CD4-positive, alpha-beta T cell (primary cell): ENCODE data around the gene TAT. TPM values are rescaled to one million over a fixed set of nuclear protein-coding genes. Genes with fewer than 3 reads are reported as not detected.

Experiments
- ATAC-seq: fragments of 200-7000 bp; cut with Tn5 transposase; one replicate; pipeline ENCODE4 v1.10.0; 2022; ENCODE audit warnings: mild to moderate bottlenecking; ENCODE audit not compliant: poor library complexity
- CTCF ChIA-PET: fragments of 350-600 bp; sonication (Branson Sonifier 250); formaldehyde crosslinking; loops from one replicate; lab custom pipeline; 2021; ENCODE audit warnings: antibody characterized with exemption, inconsistent platforms; lab: Charles Lee
- POLR2A ChIA-PET: fragments of 350-600 bp; sonication (Branson Sonifier 250); formaldehyde crosslinking; loops from one replicate; lab custom pipeline; 2021; ENCODE audit warnings: antibody characterized with exemption, inconsistent platforms; lab: Charles Lee
- DNase-seq, 14 experiments: peaks; one replicate each; pipeline ENCODE4 v3.0.0-alpha.2; 2013 to 2020; ENCODE audit warnings: mixed read lengths in 2 of 14
- H3K27ac ChIP-seq, 2 donors: one replicate each; pipeline versions ENCODE4 v1.5.1 to v1.7.0; 2013; ENCODE audit warnings: low read length in 2 of 2, low read depth in 1 of 2, mild to moderate bottlenecking in 1 of 2
- H3K27me3 ChIP-seq, 2 experiments: 1 replicate in 1 of 2; 2 replicates in 1 of 2; pipeline versions ENCODE4 v1.6.1 to v1.7.0; 2013; ENCODE audit warnings: low read length in 2 of 2, control low read depth in 1 of 2, mild to moderate bottlenecking in 1 of 2, moderate library complexity in 1 of 2; ENCODE audit not compliant: insufficient read depth in 2 of 2, control insufficient read depth in 1 of 2
- H3K36me3 ChIP-seq: one replicate; pipeline ENCODE4 v1.6.1; 2013; ENCODE audit warnings: low read length, control low read depth; ENCODE audit not compliant: insufficient read depth
- H3K4me1 ChIP-seq: one replicate; pipeline ENCODE4 v1.6.1; 2013; ENCODE audit warnings: low read length, control low read depth; ENCODE audit not compliant: insufficient read depth
- H3K4me3 ChIP-seq: one replicate; pipeline ENCODE4 v1.5.1; 2013; ENCODE audit warnings: mild to moderate bottlenecking, low read length, moderate library complexity
- H3K9me3 ChIP-seq, 2 experiments: 1 replicate in 1 of 2; 2 replicates in 1 of 2; pipeline versions ENCODE4 v1.6.1 to v1.7.0; 2013; ENCODE audit warnings: low read length in 2 of 2, mild to moderate bottlenecking in 2 of 2, control low read depth in 1 of 2, moderate library complexity in 1 of 2; ENCODE audit not compliant: control insufficient read depth in 1 of 2, insufficient read depth in 1 of 2
- H3K27ac Mint-ChIP-seq: one replicate; pipeline ENCODE4 v1.8.0; 2020; ENCODE audit warnings: mixed read lengths
- H3K27me3 Mint-ChIP-seq: one replicate; pipeline ENCODE4 v1.8.0; 2021; ENCODE audit warnings: mixed read lengths
- H3K36me3 Mint-ChIP-seq: one replicate; pipeline ENCODE4 v1.8.0; 2021; ENCODE audit warnings: low read depth, mixed read lengths
- H3K4me1 Mint-ChIP-seq: one replicate; pipeline ENCODE4 v1.8.0; 2021; ENCODE audit warnings: low read depth, mixed read lengths
- H3K4me3 Mint-ChIP-seq: one replicate; pipeline ENCODE4 v1.8.0; 2020; ENCODE audit warnings: mild to moderate bottlenecking, mixed read lengths
- H3K9me3 Mint-ChIP-seq: one replicate; pipeline ENCODE4 v1.8.0; 2020; ENCODE audit warnings: mixed read lengths
- CTCF ChIP-seq: fragments of 200-600 bp; IDR thresholded peaks from one replicate; pipeline ENCODE4 v1.8.0; 2022; ENCODE audit warnings: antibody characterized with exemption, mild to moderate bottlenecking
- intact Hi-C, 2 experiments: fragments of 100-400 bp; cut with DNase I in 1 of 2; cut with micrococcal nuclease in 1 of 2; formaldehyde crosslinking; loops; one replicate each; pipeline versions ENCODE4 v1.15.1 to v1.9.0; 2023 to 2025; cut with DNase I, micrococcal nuclease
- polyA plus RNA-seq, 2 donors: library from polyadenylated mRNA; unstranded; fragments of 120-200 nt; gene quantifications; one replicate each; pipeline ENCODE4 v1.2.1, GENCODE V29; 2013
- total RNA-seq, 174 experiments: library from RNA in 2 of 174; stranded (reverse) in 2 of 174; gene quantifications; one replicate each; pipeline ENCODE4 v1.2.3 and lab custom pipeline; 2021 to 2026

Gene TAT
- total RNA-seq (not detected), total RNA-seq (lab: John Stamatoyannopoulos, UW) (0 to 0.27 (median 0) reads per million in 172 experiments)
- 0.05 TPM for polyA plus RNA-seq (2013, experiment 1 of 2)
- polyA plus RNA-seq (2013, experiment 2 of 2): 0.10 TPM

- Mint-ChIP-seq H3K27ac (no peak within 1 kb of the TSS), H3K36me3 (no peaks in the 10 kb centered on the region), H3K4me1 (no peaks in the 10 kb centered on the region), H3K27me3 (peaks cover 41% of the 10 kb centered on the region), H3K4me3 (no peak within 1 kb of the TSS), H3K9me3 (no peaks in the 10 kb centered on the region)
- DNase-seq: no peak
- no peak for ATAC-seq
- no peak for TF ChIP-seq CTCF
- Histone ChIP-seq H3K9me3 (no peaks in the 10 kb centered on the region), H3K36me3 (no peaks in the 10 kb centered on the region), H3K4me3 (no peak within 1 kb of the TSS), H3K27ac (no peak within 1 kb of the TSS), H3K27me3 (peaks cover 0 to 5% of the 10 kb centered on the region in 2 experiments), H3K4me1 (no peaks in the 10 kb centered on the region)
- ChIA-PET POLR2A (interaction anchor here (1.5 kb wide), 1 partner anchor 12 kb away, joined by 4 read pairs; no protein-coding TSS in a partner anchor), CTCF (no interaction called here)
- intact Hi-C loops: no loop called here
Observed at GRCh38 chr16:71576971-71577370, at the start of gene TAT. TAT (minus strand) TSS chr16:71577092; CDS start chr16:71576415, 677 bp downstream.

- Mint-ChIP-seq H3K4me1 (peaks cover 7% of the 10 kb centered on the region), H3K27ac (no peak within 1 kb of the TSS), H3K4me3 (no peak within 1 kb of the TSS), H3K27me3 (peaks cover 30% of the 10 kb centered on the region), H3K9me3 (no peaks in the 10 kb centered on the region), H3K36me3 (no peaks in the 10 kb centered on the region)
- POLR2A ChIA-PET: no interaction called here
- Histone ChIP-seq H3K27ac (no peak within 1 kb of the TSS), H3K4me3 (peak within 1 kb of the TSS; percentile 35), H3K4me1 (peaks cover 28% of the 10 kb centered on the region), H3K27me3 (peaks cover 24 to 37% of the 10 kb centered on the region in 2 experiments), H3K36me3 (no peaks in the 10 kb centered on the region), H3K9me3 (peaks cover 0 to 11% of the 10 kb centered on the region in 2 experiments)
- CTCF ChIA-PET: no interaction called here
- TF ChIP-seq CTCF: no peak
- ATAC-seq (no peak), DNase-seq (peak in 13 of 14 experiments; percentile 4 to 56 (median 19))
- intact Hi-C loops: no loop called here
Observed at GRCh38 chr16:71626018-71626857, 49.3 kb upstream of the TAT start, which contains the start of gene MARVELD3. MARVELD3 (plus strand) TSS chr16:71626184; CDS start chr16:71626230, 46 bp downstream.

DNA sequence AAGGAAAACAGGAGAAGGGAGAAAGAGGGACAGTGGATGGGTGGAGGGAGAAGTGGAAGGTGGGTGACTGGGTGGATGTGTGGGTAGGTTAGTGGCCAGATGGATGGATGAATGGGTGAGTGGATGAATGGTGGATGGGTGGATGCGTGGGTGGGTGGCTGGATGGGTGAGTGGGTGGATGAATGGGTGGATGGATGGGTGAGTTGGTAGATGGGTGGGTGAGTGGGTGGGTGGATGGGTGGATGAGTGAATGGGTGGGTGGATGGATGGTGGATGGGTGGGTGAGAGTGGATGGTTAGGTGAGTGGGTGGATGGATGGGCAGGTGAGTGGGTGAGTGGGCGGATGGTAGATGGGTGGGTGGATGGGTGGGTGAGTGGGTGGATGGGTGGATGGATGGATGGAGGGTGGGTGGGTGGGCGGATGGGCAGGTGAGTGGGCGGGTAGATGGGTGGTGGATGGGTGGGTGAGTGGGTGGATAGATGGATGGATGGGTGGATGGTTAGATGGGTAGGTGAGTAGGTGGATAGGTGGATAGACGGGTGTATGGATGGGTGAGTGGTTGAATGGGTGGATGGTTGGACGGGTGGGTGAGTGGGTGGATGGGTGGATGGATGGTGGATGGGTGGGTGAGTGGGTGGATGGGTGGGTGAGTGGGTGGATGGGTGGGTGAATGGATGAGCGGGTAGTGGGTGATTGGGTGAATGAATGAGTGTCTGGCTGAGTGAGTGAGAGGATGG lies 48.4 kb upstream of the TAT start:
- Mint-ChIP-seq H3K4me3 (no peak overlapping the region), H3K4me1 (peaks cover 7% of the 10 kb centered on the region), H3K27me3 (peaks cover 34% of the 10 kb centered on the region), H3K36me3 (no peaks in the 10 kb centered on the region), H3K9me3 (no peaks in the 10 kb centered on the region), H3K27ac (no peak overlapping the region)
- TF ChIP-seq CTCF: no peak
- intact Hi-C loops: no loop called here
- ATAC-seq (no peak), DNase-seq (no peak)
- POLR2A ChIA-PET: no interaction called here
- H3K4me1 ChIP-seq: peaks cover 28% of the 10 kb centered on the region
- no peak overlapping the region for H3K27ac ChIP-seq
- CTCF ChIA-PET: interaction anchor here (0.6 kb wide), 1 partner anchor 60 kb away, joined by 4 read pairs; no protein-coding TSS in a partner anchor
- peaks cover 0 to 11% of the 10 kb centered on the region in 2 experiments for H3K9me3 ChIP-seq
- no peak overlapping the region for H3K4me3 ChIP-seq
- H3K27me3 ChIP-seq: peaks cover 24 to 37% of the 10 kb centered on the region in 2 experiments
- no peaks in the 10 kb centered on the region for H3K36me3 ChIP-seq
